ENCODE data around the gene CATSPERD.
"Not testable (repeated sequence)": the region's sequence is repeated elsewhere in the genome, so short reads cannot be mapped to it uniquely, and the experiment has no call there.

The CATSPERD gene

DNA sequence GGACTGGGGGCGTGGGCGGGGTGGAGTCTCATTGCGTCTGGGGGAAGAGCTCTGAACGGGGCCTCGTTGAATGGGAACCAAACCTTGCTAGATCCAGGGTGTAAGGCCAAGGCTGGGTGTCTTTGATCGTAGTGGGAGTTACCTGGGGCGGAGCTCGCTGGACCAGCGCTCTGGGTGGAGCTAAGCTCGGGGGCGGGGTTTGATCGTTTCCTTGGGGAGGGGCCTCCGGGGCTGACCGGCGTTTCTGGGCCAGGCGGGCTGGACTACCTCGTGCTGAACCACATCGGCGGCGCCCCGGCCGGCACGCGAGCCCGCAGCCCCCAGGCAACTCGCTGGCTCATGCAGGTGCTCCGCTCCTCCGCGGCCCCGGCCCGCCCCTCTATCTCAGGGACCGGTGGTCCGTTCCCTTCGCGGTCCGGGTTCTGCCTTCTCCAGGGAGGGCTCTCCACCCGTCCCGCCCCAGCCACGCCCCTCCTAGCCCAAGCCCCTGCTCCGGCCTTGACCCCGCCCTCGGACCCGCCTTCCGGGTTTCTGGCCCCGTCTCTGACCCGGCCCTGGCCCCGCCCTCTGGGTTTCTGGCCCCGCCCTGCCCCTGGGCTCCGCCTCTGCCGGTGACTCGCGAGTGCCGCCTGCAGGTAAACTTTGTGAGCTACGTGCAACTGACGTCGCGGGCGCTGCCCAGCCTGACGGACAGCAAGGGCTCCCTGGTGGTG, 33.6 kb upstream of the CATSPERD start:
- DNase-seq: peak; percentile 97

- DNase-seq: no peak
Measured at GRCh38 chr19:5687360-5688198, 32.9 kb upstream of the CATSPERD start.

GRCh38 chr19:5688262-5688881, 32.1 kb upstream of the CATSPERD start:
- DNase-seq: not testable (repeated sequence)

GRCh38 chr19:5690125-5690954, 30.1 kb upstream of the CATSPERD start, which contains the start of gene RPL36:
Gene RPL36, plus strand, starts transcription at chr19:5690295. Its CDS starts 213 bp downstream, at chr19:5690508.
- peak; percentile 99 for DNase-seq

DNA sequence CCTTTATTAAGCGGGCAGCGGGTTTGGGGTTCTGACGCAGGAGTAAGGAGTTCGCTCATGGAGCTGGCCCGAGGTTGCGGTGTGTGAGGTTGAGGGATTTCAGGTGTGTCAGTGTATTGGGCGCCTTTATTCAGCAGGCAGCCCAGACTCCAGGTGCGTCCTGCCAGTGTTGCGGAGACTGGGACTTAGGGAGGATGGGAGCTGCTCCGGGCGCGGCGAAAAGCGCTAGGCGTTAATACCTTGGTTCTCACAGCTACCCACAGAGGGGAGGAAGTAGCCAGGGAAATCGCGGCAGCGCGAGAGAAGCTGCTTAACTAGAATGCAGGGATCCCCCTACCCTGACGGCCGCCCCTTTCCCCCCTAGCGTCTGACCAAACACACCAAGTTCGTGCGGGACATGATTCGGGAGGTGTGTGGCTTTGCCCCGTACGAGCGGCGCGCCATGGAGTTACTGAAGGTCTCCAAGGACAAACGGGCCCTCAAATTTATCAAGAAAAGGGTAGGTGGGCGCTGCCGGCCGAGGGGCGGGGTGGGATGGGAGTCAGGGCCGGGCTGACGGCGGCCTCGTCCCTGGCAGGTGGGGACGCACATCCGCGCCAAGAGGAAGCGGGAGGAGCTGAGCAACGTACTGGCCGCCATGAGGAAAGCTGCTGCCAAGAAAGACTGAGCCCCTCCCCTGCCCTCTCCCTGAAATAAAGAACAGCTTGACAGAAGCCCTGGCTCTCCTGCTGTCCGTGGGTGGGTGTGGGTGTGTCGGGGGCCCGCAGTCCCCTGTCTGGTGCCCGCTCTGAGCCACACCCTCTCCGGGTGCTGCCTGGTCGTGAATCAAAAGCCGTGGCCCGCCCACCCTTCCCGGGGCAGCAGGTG, 29.2 kb upstream of the CATSPERD start:
- peak; percentile 81 for DNase-seq

DNA sequence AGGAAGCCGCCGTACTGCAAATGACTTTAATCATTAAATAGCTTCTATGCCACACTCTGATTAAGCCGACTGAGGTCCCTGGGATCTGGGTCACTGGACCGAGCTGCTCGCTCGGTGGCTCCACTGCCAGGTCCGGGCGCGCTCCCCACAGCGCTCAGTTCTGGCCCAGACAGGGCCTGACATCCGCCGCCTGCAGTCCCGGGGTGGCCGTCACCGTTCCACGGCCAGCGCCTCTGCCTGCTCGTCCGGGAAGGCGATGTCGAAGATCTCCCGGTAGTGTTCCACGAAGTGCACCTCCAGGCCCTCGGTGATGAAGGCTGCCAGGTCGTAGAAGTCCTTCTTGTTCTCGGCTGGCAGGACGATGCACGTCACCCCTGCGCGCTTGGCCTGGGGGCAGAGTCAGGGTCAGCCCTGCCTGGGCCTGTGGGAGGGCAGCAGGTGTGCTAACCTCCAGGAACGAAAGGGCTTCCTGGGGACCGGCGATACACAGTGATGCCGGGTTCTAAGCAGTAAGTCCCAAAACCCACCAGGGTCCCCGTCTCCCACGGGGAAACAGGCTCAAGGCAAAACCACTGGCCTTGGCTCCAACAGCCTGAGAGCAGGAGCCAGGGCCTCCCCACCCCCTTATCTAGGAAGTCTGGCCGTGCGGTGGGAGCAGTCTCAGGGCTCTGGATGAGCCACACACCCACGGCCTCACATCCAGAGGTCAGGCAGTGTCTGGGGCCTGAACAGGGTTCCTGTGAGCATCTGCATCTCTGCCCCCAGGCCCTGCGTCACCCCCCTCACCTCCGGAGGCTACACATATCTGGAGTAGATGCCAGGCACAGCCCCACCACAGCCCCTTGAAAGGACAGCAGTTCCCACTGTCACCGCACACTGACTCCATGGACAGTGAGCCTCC, 28.4 kb upstream of the CATSPERD start:
- DNase-seq: no peak

DNA sequence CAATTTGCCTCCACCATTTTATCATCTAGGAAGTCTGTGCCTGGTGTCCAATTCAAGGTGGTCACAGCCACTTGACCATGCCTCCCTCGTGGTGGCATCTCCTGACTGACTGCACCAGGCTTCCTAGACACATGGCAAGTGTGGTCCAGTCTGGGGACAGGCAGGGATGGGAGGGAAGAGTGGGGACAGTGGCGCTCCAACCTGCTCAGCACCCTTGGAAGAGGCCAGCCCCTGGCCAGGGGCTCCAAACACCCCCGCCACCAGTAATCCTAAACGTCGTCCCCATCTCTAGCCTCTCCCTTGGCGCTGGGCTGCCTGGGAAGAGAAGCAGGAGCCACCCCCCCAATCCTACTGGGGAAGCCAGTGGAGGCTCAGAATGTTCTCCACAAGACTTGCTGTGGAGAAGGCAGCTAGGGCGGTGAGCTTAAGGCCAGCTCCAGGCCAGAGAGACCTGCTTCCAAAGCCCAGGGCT, 27.7 kb upstream of the CATSPERD start:
- DNase-seq: no peak

GRCh38 chr19:5693195-5694166, 27.0 kb upstream of the CATSPERD start:
- DNase-seq: peak; percentile 52

DNA sequence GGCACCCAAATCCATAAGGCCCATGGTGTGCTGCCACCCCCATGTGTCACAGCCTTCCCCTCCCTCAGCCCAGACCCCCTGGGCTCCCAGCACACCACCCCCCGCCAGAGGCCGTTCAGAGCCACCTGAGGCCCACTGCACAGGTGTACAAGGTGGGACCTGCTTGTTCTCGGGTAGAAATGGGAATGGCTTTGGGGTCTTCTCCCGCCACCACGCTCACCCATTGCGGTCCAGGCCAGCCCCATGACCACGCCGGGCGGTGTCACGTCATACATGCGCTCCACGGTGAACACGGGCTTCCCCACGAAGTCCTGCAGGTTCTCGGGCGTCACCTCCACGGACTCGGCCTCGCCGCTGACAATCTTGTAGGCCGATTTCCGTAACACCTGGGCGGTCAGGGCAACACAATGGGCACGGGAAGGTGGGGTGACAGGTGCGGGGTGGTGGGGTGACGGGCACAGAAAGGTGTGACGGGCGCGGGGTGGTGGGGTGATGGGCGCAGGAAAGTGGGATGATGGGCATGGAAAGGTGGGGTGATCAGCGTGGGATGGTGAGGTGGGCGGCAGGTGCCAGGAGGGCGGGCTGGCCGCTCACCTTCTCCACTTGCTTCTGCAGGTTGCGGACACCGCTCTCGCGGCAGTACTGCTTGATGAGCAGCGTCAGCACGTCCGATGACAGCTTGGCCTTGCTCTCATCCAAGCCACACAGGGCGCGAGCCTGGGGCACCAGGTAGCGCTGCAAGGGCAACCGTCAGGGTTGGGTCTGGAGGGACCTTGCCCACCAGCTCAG, 26.1 kb upstream of the CATSPERD start:
- DNase-seq: no peak

DNA sequence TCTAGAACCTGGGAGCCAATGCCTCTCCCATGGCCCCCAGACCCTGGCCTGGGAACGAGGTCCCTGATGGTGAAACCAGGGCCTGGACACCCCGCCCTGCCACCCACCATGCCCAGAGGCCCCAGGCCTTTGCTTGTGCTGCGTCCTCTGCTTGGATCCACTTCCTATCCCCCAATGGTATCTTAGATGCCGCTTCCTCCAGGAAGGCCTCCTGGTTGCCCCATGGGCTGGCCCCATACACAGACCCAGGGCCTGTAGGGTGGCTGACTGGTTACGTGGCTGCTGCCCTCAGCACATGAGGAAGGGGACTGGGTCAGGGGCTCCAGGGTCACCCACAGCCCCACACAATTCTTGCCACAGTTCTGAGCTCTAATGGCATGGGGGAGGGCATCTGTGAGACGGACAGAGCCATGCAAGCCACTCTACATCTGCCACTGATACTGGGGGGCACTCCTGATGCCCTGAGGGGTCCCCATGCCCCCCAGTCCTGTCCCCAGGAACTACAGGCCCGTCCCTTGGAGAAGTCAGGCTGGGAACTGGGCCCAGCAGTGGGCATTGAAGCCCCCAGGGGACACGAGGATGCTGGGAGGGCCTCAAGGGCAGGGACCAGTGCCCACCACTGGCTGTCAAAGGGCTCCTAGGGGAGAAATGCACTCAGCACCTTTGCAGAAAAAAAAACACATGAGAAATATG, 25.3 kb upstream of the CATSPERD start:
- DNase-seq: no peak

DNA sequence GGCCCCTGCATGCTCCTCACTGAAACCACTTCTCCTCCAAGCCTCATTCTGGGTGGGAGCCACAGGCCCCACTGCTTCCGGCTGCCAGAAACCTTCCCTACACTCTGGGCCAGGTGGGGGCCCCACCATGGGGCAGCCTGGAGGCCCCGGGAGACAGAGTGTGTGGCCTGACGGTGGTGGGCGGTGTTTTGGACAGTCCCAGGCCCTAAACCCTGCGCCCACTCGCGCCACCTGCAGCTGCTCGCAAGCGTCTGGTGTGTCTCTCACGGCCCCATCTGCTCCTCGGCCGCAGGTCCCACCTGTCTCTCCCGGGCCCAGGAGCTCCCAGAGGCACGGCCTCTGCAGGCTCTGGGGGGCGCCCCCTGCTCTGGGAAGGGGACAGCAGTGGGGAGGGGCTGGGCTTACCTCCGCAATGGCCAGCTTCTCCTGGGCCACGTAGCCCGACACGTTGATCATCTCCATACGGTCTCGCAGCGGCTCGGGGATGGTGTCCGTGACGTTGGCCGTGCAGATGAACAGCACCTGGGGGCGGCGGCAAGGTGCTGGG, 24.7 kb upstream of the CATSPERD start:
- DNase-seq: no peak

GRCh38 chr19:5696196-5697021, 24.0 kb upstream of the CATSPERD start:
- DNase-seq: no peak

DNA sequence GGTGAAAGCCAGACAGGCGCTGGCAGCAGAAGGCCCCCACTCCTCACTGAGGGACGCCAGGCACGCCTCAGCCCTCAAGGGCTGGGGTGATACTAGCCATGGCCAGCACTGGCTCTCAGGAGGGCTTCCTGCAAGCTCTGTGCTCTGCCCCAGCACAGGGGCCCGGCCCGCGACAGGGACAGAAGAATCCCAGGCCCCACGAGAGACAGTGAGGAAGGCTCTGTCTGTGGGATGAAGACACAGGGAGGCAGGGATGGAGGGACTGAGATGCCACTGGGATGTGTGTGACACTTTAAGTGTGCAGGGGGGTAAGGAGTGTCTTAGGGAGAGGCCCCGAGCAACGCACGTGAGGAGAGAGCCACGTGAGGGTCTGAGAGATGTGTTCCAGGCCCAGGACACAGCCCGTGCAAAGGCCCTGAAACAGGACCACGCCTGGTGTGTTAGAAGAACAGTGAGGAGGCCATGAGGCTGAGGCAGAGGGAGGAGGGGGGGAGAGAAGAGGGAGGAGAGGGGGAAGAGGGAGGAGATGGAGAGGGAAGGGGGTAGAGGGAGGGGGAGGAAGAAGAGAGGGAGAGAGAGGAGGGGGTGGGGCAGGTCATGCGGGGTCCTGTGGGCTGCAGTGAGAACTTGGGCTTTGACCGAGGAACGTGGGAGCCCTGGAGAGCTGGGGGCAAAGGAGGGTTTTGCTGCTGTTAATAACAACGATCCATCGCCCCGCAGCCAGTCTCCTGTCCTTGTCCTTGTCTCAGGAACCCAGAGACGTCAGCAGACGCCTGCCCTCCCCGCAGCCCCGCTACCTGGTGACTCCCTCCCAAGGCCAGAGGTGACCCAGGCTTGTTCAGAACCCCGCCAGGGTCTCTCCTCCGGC, 23.2 kb upstream of the CATSPERD start:
- no peak for DNase-seq

DNA sequence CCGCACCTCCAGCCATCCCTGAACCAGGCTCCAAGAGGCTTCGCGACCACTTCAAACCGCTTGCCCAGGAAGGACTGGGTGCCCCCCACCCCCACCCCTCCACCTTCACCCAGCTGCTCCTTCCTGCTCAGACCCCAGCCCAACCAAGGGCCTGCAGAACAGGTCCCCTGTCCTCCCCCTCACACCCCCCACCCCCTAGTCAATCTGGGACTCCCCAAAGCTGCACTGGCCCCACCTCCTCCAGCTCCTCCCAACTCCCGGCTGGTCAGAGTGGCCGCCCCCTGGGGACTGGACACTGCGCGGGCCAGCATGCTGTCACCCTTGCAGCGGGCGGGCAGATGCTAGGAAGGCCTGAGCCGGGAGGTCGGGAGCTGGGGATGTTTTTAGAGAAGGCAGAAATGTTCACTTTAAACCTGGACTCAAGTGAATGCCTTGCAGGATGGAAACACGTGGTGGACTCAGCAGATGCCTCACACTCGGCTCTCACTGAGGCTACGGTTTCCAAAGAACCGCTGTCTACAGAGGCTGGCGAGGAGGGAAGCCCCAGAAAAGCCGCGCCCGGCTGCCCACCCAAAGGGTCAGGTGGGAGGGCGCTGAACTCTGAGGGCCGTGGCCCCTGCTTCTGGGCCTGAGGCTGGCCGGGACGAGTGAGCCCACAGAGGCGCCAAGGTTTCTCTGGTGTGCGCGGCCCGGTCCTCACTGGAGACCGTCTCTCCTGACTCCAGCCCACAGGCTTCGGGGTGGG, 22.4 kb upstream of the CATSPERD start:
- no peak for DNase-seq
